Neuronal stem cell (in vitro differentiated cells): ENCODE results near the gene HTR3E.

Experiments
- DNase-seq: peaks from one replicate; pipeline ENCODE4 v3.0.0-alpha.2; 2013; ENCODE audit warnings: low spot score
- H2AFZ ChIP-seq: one replicate; pipeline ENCODE4 v1.6.1; 2013; ENCODE audit warnings: mild to moderate bottlenecking, low read length, inconsistent platforms
- H2AK5ac ChIP-seq: 2 replicates; pipeline ENCODE4 v1.6.1; 2013; ENCODE audit warnings: low read depth, mild to moderate bottlenecking, inconsistent platforms, low read length, moderate library complexity, mixed read lengths
- H2BK120ac ChIP-seq: 2 replicates; pipeline ENCODE4 v1.6.1; 2013; ENCODE audit warnings: low read depth, mild to moderate bottlenecking, inconsistent platforms, low read length, moderate library complexity, mixed read lengths
- H2BK12ac ChIP-seq: one replicate; pipeline ENCODE4 v1.6.1; 2013; ENCODE audit warnings: low read length, inconsistent platforms
- H2BK15ac ChIP-seq: 2 replicates; pipeline ENCODE4 v1.6.1; 2013; ENCODE audit warnings: mild to moderate bottlenecking, low read length, inconsistent platforms, mixed read lengths
- H2BK5ac ChIP-seq: one replicate; pipeline ENCODE4 v1.6.1; 2013; ENCODE audit warnings: inconsistent platforms, mild to moderate bottlenecking, low read length, moderate library complexity
- H3K14ac ChIP-seq: one replicate; pipeline ENCODE4 v1.6.1; 2013; ENCODE audit warnings: low read length, inconsistent platforms
- H3K18ac ChIP-seq: 2 replicates; pipeline ENCODE4 v1.6.1; 2013; ENCODE audit warnings: low read length, inconsistent platforms
- H3K23ac ChIP-seq: 2 replicates; pipeline ENCODE4 v1.6.1; 2013; ENCODE audit warnings: low read depth, mild to moderate bottlenecking, mixed read lengths, low read length, inconsistent platforms; ENCODE audit not compliant: poor library complexity
- H3K27ac ChIP-seq: replicated peaks from 3 replicates; pipeline ENCODE4 v1.5.1; 2013; ENCODE audit warnings: low read length, inconsistent platforms
- H3K27me3 ChIP-seq, 3 experiments: 2 replicates each; pipeline ENCODE4 v1.6.1; 2013; ENCODE audit warnings: low read length in 3 of 3, mild to moderate bottlenecking in 2 of 3, inconsistent platforms in 1 of 3, low read depth in 1 of 3, mixed read lengths in 1 of 3, moderate library complexity in 1 of 3; ENCODE audit not compliant: control insufficient read depth in 3 of 3, insufficient read depth in 3 of 3
- H3K36me3 ChIP-seq, 2 donors: replicated peaks in 1 of 2; 2 replicates each; pipeline ENCODE4 v1.6.1; 2013; ENCODE audit warnings: low read length in 2 of 2; ENCODE audit not compliant: control insufficient read depth in 2 of 2, insufficient read depth in 2 of 2
- H3K4ac ChIP-seq: 2 replicates; pipeline ENCODE4 v1.6.1; 2013; ENCODE audit warnings: inconsistent platforms, mild to moderate bottlenecking, low read length, moderate library complexity
- H3K4me1 ChIP-seq, 2 donors: 1 replicate in 1 of 2; 2 replicates in 1 of 2; pipeline ENCODE4 v1.6.1; 2013; ENCODE audit warnings: low read length in 2 of 2, low read depth in 1 of 2; ENCODE audit not compliant: control insufficient read depth in 2 of 2, insufficient read depth in 1 of 2
- H3K4me2 ChIP-seq: one replicate; pipeline ENCODE4 v1.6.1; 2013; ENCODE audit warnings: mild to moderate bottlenecking, low read length, inconsistent platforms; ENCODE audit not compliant: insufficient read depth, poor library complexity, severe bottlenecking
- H3K4me3 ChIP-seq, 2 donors: 2 replicates each; pipeline ENCODE4 v1.5.1; 2013; ENCODE audit warnings: low read length in 2 of 2, mild to moderate bottlenecking in 2 of 2, inconsistent platforms in 1 of 2, moderate library complexity in 1 of 2
- H3K79me1 ChIP-seq: one replicate; pipeline ENCODE4 v1.6.1; 2013; ENCODE audit warnings: low read depth, mild to moderate bottlenecking, inconsistent platforms, low read length, moderate library complexity
- H3K9ac ChIP-seq: one replicate; pipeline ENCODE4 v1.6.1; 2013; ENCODE audit warnings: mild to moderate bottlenecking, low read depth, low read length, inconsistent platforms; ENCODE audit not compliant: poor library complexity
- H3K9me3 ChIP-seq, 2 donors: replicated peaks in 1 of 2; 2 replicates each; pipeline versions ENCODE3 to v1.6.1; 2013; ENCODE audit warnings: low read length in 2 of 2, mild to moderate bottlenecking in 2 of 2, inconsistent platforms in 1 of 2, low read depth in 1 of 2, mixed read lengths in 1 of 2, moderate library complexity in 1 of 2; ENCODE audit not compliant: control insufficient read depth in 2 of 2, insufficient read depth in 1 of 2
- H4K8ac ChIP-seq: one replicate; pipeline ENCODE4 v1.6.1; 2013; ENCODE audit warnings: low read depth, mild to moderate bottlenecking, inconsistent platforms, low read length, moderate library complexity
- H4K91ac ChIP-seq: one replicate; pipeline ENCODE4 v1.6.1; 2013; ENCODE audit warnings: low read length, low read depth, mild to moderate bottlenecking, inconsistent platforms; ENCODE audit not compliant: poor library complexity
- WGBS, 2 donors: extraction: QIAGEN DNeasy Blood & Tissue Kit; methylation state at CpG; one replicate each; pipeline ENCODE4 v1.1.7; 2013; ENCODE audit warnings: missing lambda C conversion rate in 2 of 2, mixed read lengths in 1 of 2; ENCODE audit not compliant: insufficient read length in 2 of 2, insufficient replicate concordance in 1 of 2; ENCODE audit errors: extremely low coverage in 2 of 2; 5-methylcytosine and 5-hydroxymethylcytosine counted together

The HTR3E gene

DNA sequence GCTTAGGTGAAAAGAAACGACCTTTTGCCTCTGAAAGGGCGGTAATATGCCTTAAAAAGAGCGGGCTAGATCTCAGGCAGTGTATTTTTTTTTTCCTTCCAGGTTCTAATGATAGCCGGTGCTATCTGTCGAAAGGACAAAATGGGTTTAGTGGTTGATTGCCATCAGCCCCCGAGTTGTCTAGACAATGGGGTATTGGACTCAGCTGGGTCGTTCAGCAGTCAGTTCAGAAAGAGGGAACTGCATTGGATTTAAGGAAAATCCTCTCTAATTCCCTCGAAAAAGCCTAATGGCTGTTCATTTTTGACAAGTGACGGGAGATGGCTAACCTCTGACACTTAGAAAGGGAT lies 39.0 kb downstream of the HTR3E start:
- no peak for DNase-seq
- WGBS, 2 donors, result no CpG with 5 or more reads among the region's 9 CpGs

DNA sequence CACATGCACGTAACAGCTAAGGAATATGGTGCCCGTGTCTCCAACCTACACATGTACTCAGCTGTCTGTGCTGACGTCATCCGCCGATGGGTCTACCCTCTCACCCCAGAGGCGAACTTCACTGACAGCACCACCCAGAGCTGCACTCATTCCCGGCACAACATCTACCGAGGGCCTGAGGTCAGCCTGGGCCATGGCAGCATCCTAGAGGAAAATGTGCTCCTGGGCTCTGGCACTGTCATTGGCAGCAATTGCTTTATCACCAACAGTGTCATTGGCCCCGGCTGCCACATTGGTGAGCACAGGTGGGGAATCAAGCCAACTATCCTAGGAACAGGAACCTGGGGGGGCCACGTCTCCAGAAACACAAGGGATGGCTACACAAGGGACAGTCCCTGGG lies 43.6 kb downstream of the HTR3E start:
- no peak overlapping the region for H2BK12ac ChIP-seq
- H3K4ac ChIP-seq, result no peak overlapping the region
- H3K27me3 ChIP-seq, result no peaks in the 10 kb centered on the region
- no peak overlapping the region for H3K4me3 ChIP-seq
- no CpG with 5 or more reads among the region's 10 CpGs for WGBS, 2 donors
- H3K9ac ChIP-seq, result no peak overlapping the region
- H2BK5ac ChIP-seq, result no peak overlapping the region
- H4K8ac ChIP-seq, result no peak overlapping the region
- peaks cover 48 to 79% of the 10 kb centered on the region in 2 donors for H3K36me3 ChIP-seq
- no peak overlapping the region for H3K23ac ChIP-seq
- H3K4me2 ChIP-seq, result no peak overlapping the region
- peaks cover 2 to 9% of the 10 kb centered on the region in 2 donors for H3K4me1 ChIP-seq
- H3K14ac ChIP-seq, result no peak overlapping the region
- H2BK120ac ChIP-seq, result no peak overlapping the region
- H3K79me1 ChIP-seq, result no peaks in the 10 kb centered on the region
- H3K9me3 ChIP-seq, result no peaks in the 10 kb centered on the region
- no peak overlapping the region for H4K91ac ChIP-seq
- no peak overlapping the region for H2AFZ ChIP-seq
- no peak for DNase-seq
- H2BK15ac ChIP-seq, result no peak overlapping the region
- H3K18ac ChIP-seq, result no peak overlapping the region
- no peak overlapping the region for H2AK5ac ChIP-seq
- H3K27ac ChIP-seq, result no peak overlapping the region

More for the DNA sequence above, 39.0 kb downstream of the HTR3E start:
- no peaks in the 10 kb centered on the region for H3K9me3 ChIP-seq
- no peak overlapping the region for H3K9ac ChIP-seq
- no peak overlapping the region for H2AK5ac ChIP-seq
- no peak overlapping the region for H3K14ac ChIP-seq
- H3K27me3 ChIP-seq, result peaks cover 0 to 4% (median 0%) of the 10 kb centered on the region in 3 experiments
- H3K79me1 ChIP-seq, result no peaks in the 10 kb centered on the region
- H3K27ac ChIP-seq, result no peak overlapping the region
- no peak overlapping the region for H2BK15ac ChIP-seq
- no peak overlapping the region for H2BK5ac ChIP-seq
- no peak overlapping the region for H2BK12ac ChIP-seq
- H2AFZ ChIP-seq, result peak overlapping the region; percentile 94
- peak overlapping the region; percentile 96 to 99 for H3K4me3 ChIP-seq
- H3K4me2 ChIP-seq, result peak overlapping the region; percentile 76
- no peak overlapping the region for H3K4ac ChIP-seq
- H3K4me1 ChIP-seq, result peaks cover 5 to 10% of the 10 kb centered on the region in 2 donors
- no peak overlapping the region for H3K23ac ChIP-seq
- H3K36me3 ChIP-seq, result peaks cover 11 to 34% of the 10 kb centered on the region in 2 donors
- H4K8ac ChIP-seq, result no peak overlapping the region
- H3K18ac ChIP-seq, result no peak overlapping the region
- no peak overlapping the region for H4K91ac ChIP-seq
- no peak overlapping the region for H2BK120ac ChIP-seq

DNA sequence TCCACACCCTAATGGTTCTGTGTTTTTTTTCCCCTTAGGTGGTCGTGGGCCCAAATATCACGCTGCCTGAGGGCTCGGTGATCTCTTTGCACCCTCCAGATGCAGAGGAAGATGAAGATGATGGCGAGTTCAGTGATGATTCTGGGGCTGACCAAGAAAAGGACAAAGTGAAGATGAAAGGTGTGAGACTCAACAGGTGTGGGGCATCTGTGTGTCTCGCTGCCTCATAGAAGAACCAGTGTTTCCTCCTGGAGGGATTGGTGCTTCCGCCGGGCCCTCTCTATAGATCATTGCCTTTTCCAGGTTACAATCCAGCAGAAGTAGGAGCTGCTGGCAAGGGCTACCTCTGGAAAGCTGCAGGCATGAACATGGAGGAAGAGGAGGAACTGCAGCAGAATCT lies 45.3 kb downstream of the HTR3E start:
- Histone ChIP-seq H4K8ac (no peak overlapping the region), H3K27ac (no peak overlapping the region), H3K9me3 (no peaks in the 10 kb centered on the region), H3K9ac (no peak overlapping the region), H2AFZ (no peak overlapping the region), H3K4me2 (no peak overlapping the region), H2BK120ac (no peak overlapping the region), H2BK5ac (no peak overlapping the region), H4K91ac (no peak overlapping the region), H3K14ac (no peak overlapping the region), H2AK5ac (no peak overlapping the region), H3K36me3 (peaks cover 48 to 87% of the 10 kb centered on the region in 2 donors), H3K4ac (no peak overlapping the region), H3K4me1 (no peaks in the 10 kb centered on the region), H3K79me1 (no peaks in the 10 kb centered on the region), H2BK12ac (no peak overlapping the region), H2BK15ac (no peak overlapping the region), H3K4me3 (no peak overlapping the region), H3K18ac (no peak overlapping the region), H3K27me3 (no peaks in the 10 kb centered on the region), H3K23ac (no peak overlapping the region)
- no peak for DNase-seq
- WGBS, 2 donors, result no CpG with 5 or more reads among the region's 7 CpGs

DNA sequence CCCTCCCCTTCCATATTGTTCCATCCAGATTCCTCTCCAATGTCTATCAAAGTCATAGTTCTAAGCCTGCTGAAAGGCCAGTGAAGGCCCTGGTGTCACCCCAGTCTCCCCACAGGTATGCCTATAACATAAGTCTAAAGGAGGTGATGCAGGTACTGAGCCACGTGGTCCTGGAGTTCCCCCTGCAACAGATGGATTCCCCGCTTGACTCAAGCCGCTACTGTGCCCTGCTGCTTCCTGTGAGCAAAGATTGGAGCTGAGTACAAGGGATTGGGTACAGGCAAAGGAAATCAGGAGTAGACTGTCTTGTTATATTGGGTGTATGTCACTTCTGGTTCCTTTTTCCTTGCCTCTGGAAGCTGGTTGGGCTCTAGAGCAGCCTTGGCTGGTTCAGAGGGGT lies 46.5 kb downstream of the HTR3E start:
- Histone ChIP-seq H4K8ac (no peak overlapping the region), H2AK5ac (no peak overlapping the region), H2BK5ac (no peak overlapping the region), H3K4me3 (peak overlapping the region in 1 of 2 donors; percentile 67), H3K23ac (no peak overlapping the region), H2AFZ (no peak overlapping the region), H3K4ac (no peak overlapping the region), H3K4me1 (no peaks in the 10 kb centered on the region), H3K18ac (no peak overlapping the region), H2BK15ac (no peak overlapping the region), H3K9me3 (no peaks in the 10 kb centered on the region), H2BK12ac (no peak overlapping the region), H3K36me3 (peaks cover 44 to 76% of the 10 kb centered on the region in 2 donors), H3K79me1 (no peaks in the 10 kb centered on the region), H3K4me2 (no peak overlapping the region), H3K14ac (no peak overlapping the region), H4K91ac (no peak overlapping the region), H3K27me3 (no peaks in the 10 kb centered on the region), H3K9ac (no peak overlapping the region), H2BK120ac (no peak overlapping the region), H3K27ac (no peak overlapping the region)
- no CpG with 5 or more reads among the region's 3 CpGs for WGBS, 2 donors
- no peak for DNase-seq
